B cell (primary cell): ENCODE data around the gene SORL1. TPM values are rescaled to one million over a fixed set of nuclear protein-coding genes. Genes with fewer than 3 reads are reported as not detected.

Source experiments
- ATAC-seq: fragments of 200-7000 bp; cut with Tn5 transposase; one replicate; pipeline ENCODE4 v1.10.0; 2021; ENCODE audit warnings: low read depth, mild to moderate bottlenecking, moderate number of reproducible peaks, moderate library complexity
- CTCF ChIA-PET: fragments of 350-600 bp; sonication (Branson Sonifier 250); formaldehyde crosslinking; loops from one replicate; lab custom pipeline; 2021; ENCODE audit warnings: antibody characterized with exemption, inconsistent platforms; lab: Charles Lee
- POLR2A ChIA-PET: fragments of 350-600 bp; sonication (Branson Sonifier 250); formaldehyde crosslinking; loops from one replicate; lab custom pipeline; 2021; ENCODE audit warnings: antibody characterized with exemption; lab: Charles Lee
- DNase-seq: peaks from one replicate; pipeline ENCODE4 v3.0.0; 2013
- H2AFZ ChIP-seq: 2 replicates; pipeline ENCODE4 v1.6.1; 2012; ENCODE audit warnings: mild to moderate bottlenecking, low read depth, low read length; ENCODE audit not compliant: insufficient read depth, poor library complexity, severe bottlenecking
- H3K27ac ChIP-seq, 2 donors: 1 replicate in 1 of 2; 2 replicates in 1 of 2; pipeline ENCODE4 v1.5.1; 2012 to 2013; ENCODE audit warnings: low read length in 2 of 2, mild to moderate bottlenecking in 2 of 2, moderate library complexity in 1 of 2
- H3K27me3 ChIP-seq, 4 experiments: fragments of 200-600 bp in 1 of 4; sonication (generic) in 1 of 4; replicated peaks in 1 of 4; 1 replicate in 2 of 4; 2 replicates in 2 of 4; pipeline versions ENCODE4 v1.6.1 to v1.7.0; 2013 to 2016; ENCODE audit warnings: low read length in 3 of 4, mild to moderate bottlenecking in 2 of 4, mixed read lengths in 1 of 4, moderate library complexity in 1 of 4; ENCODE audit not compliant: insufficient read depth in 4 of 4, control insufficient read depth in 3 of 4; ENCODE audit errors: control extremely low read depth in 1 of 4
- H3K36me3 ChIP-seq, 2 experiments: replicated peaks in 1 of 2; 1 replicate in 1 of 2; 2 replicates in 1 of 2; pipeline versions ENCODE4 v1.6.1 to v1.7.1; 2013; ENCODE audit warnings: low read length in 1 of 2; ENCODE audit not compliant: insufficient read depth in 2 of 2, control insufficient read depth in 1 of 2; ENCODE audit errors: control extremely low read depth in 1 of 2, extremely low read depth in 1 of 2
- H3K4me1 ChIP-seq, 2 donors: fragments of 200-600 bp in 1 of 2; sonication (generic) in 1 of 2; 1 replicate in 1 of 2; 2 replicates in 1 of 2; pipeline versions ENCODE4 v1.5.1 to v1.6.1; 2013 to 2017; ENCODE audit warnings: low read length in 2 of 2; ENCODE audit not compliant: control insufficient read depth in 2 of 2, insufficient read depth in 2 of 2
- H3K4me2 ChIP-seq: replicated peaks from 2 replicates; pipeline ENCODE3; 2012; ENCODE audit warnings: mild to moderate bottlenecking, low read depth, low read length; ENCODE audit not compliant: poor library complexity, severe bottlenecking
- H3K4me3 ChIP-seq, 5 experiments: fragments of 200-600 bp in 1 of 5; sonication (generic) in 1 of 5; 1 replicate in 3 of 5; 2 replicates in 2 of 5; pipeline versions ENCODE4 v1.5.1 to v1.7.0; 2011 to 2016; ENCODE audit warnings: low read length in 4 of 5, mild to moderate bottlenecking in 4 of 5, low read depth in 2 of 5, control low read depth in 1 of 5, moderate library complexity in 1 of 5; ENCODE audit not compliant: insufficient read depth in 1 of 5; ENCODE audit errors: control extremely low read depth in 1 of 5, extremely low read depth in 1 of 5
- H3K79me2 ChIP-seq: fragments of 200-600 bp; sonication (generic); one replicate; pipeline ENCODE4 v1.6.0; 2016; ENCODE audit warnings: low read length; ENCODE audit not compliant: control insufficient read depth, insufficient read depth
- H3K9ac ChIP-seq: fragments of 200-600 bp; sonication (generic); 2 replicates; pipeline ENCODE4 v1.6.1; 2017; ENCODE audit warnings: mild to moderate bottlenecking, low read length, moderate library complexity
- H3K9me3 ChIP-seq, 3 donors: one replicate each; pipeline versions ENCODE4 v1.6.1 to v1.7.1; 2013; ENCODE audit warnings: low read length in 2 of 3; ENCODE audit not compliant: control insufficient read depth in 2 of 3, insufficient read depth in 1 of 3; ENCODE audit errors: control extremely low read depth in 1 of 3
- H4K20me1 ChIP-seq: 2 replicates; pipeline ENCODE4 v1.6.0; 2012; ENCODE audit warnings: mild to moderate bottlenecking, low read length; ENCODE audit not compliant: insufficient read depth, control insufficient read depth, poor library complexity, severe bottlenecking
- H3K27ac Mint-ChIP-seq: one replicate; pipeline ENCODE4 v1.8.0; 2021; ENCODE audit warnings: mixed read lengths
- H3K27me3 Mint-ChIP-seq: one replicate; pipeline ENCODE4 v1.8.0; 2021; ENCODE audit warnings: mixed read lengths
- H3K4me1 Mint-ChIP-seq: one replicate; pipeline ENCODE4 v1.8.0; 2021; ENCODE audit warnings: mixed read lengths
- H3K4me3 Mint-ChIP-seq: one replicate; pipeline ENCODE4 v1.8.0; 2021; ENCODE audit warnings: mixed read lengths
- H3K9me3 Mint-ChIP-seq: one replicate; pipeline ENCODE4 v1.8.0; 2022; ENCODE audit warnings: mixed read lengths; ENCODE audit not compliant: insufficient read depth
- EZH2 ChIP-seq: IDR thresholded peaks from 2 replicates; pipeline ENCODE4 v1.6.1; 2012; ENCODE audit warnings: borderline replicate concordance, low read depth, mild to moderate bottlenecking, moderate library complexity, low read length; ENCODE audit not compliant: insufficient read depth, poor library complexity, severe bottlenecking
- WGBS: methylation state at CpG from one replicate; pipeline ENCODE4 v1.1.5; 2013; ENCODE audit warnings: missing lambda C conversion rate; ENCODE audit not compliant: insufficient coverage; 5-methylcytosine and 5-hydroxymethylcytosine counted together
- intact Hi-C: fragments of 100-400 bp; cut with micrococcal nuclease; formaldehyde crosslinking; loops from one replicate; pipeline ENCODE4 v1.10.0; 2022
- polyA plus RNA-seq: library from polyadenylated mRNA; depleted of rRNA; stranded (reverse); fragments of >200 nt; gene quantifications from 2 replicates; pipeline ENCODE4 v1.2.3, GENCODE V29; 2012
- total RNA-seq, 2 donors: library from RNA; stranded (reverse); fragments of 120-200 nt in 1 of 2; gene quantifications; 1 replicate in 1 of 2; 2 replicates in 1 of 2; pipeline versions ENCODE4 v1.2.3 to v1.2.4, GENCODE V29; 2013 to 2022
- TF ChIP-seq, protein P1 (sequence below): fragments of 200-600 bp; IDR thresholded peaks from one replicate; pipeline ENCODE4 v1.8.0; 2022; ENCODE audit warnings: antibody characterized with exemption, mild to moderate bottlenecking

The SORL1 gene
- total and polyA plus RNA-seq, 2 donors (not counting 1 experiment from before 2014, with no cell fraction given), result 13.0 to 396 TPM

DNA sequence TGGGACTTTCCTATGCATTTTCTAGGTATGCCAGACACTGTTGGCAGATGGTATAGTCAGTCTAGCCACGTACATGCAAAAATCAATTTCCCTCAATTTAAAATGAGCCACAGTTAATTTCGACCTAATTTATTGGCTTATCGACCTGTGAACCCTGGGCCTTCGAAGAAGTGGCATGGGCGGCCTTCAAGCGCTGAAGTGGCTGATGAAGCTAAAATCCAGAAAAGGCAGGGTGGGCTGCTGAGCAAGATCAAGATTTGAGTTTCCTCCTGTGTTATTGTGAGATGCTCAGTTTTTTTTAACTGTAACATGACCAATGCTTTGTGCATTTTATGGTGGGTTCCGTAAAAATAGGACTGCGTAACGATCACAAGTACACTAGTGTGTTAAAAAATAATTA, 6.4 kb downstream of the SORL1 start:
- H3K27me3 Mint-ChIP-seq, result no peaks in the 10 kb centered on the region
- intact Hi-C loops, result no loop called here
- H3K4me1 Mint-ChIP-seq, result peaks cover 80% of the 10 kb centered on the region
- CTCF ChIA-PET, result no interaction called here
- H3K4me1 ChIP-seq, result peaks cover 24 to 34% of the 10 kb centered on the region in 2 donors
- no peak overlapping the region for H3K4me3 Mint-ChIP-seq
- H3K4me2 ChIP-seq, result no peak overlapping the region
- H3K36me3 ChIP-seq, result no peaks in the 10 kb centered on the region
- H3K27me3 ChIP-seq, result no peaks in the 10 kb centered on the region
- POLR2A ChIA-PET, result no interaction called here
- no peak for DNase-seq
- no peak overlapping the region for H3K27ac ChIP-seq
- 100% methylated on average over 2 of the region's 9 CpGs for WGBS
- no peaks in the 10 kb centered on the region for H3K9me3 Mint-ChIP-seq
- no peak overlapping the region for H3K27ac Mint-ChIP-seq
- H3K9me3 ChIP-seq, result no peaks in the 10 kb centered on the region
- no peak overlapping the region for H3K9ac ChIP-seq
- no peak for TF ChIP-seq EZH2
- TF ChIP-seq, protein P1, sequence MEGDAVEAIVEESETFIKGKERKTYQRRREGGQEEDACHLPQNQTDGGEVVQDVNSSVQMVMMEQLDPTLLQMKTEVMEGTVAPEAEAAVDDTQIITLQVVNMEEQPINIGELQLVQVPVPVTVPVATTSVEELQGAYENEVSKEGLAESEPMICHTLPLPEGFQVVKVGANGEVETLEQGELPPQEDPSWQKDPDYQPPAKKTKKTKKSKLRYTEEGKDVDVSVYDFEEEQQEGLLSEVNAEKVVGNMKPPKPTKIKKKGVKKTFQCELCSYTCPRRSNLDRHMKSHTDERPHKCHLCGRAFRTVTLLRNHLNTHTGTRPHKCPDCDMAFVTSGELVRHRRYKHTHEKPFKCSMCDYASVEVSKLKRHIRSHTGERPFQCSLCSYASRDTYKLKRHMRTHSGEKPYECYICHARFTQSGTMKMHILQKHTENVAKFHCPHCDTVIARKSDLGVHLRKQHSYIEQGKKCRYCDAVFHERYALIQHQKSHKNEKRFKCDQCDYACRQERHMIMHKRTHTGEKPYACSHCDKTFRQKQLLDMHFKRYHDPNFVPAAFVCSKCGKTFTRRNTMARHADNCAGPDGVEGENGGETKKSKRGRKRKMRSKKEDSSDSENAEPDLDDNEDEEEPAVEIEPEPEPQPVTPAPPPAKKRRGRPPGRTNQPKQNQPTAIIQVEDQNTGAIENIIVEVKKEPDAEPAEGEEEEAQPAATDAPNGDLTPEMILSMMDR, result no peak
- ATAC-seq, result no peak
- H3K79me2 ChIP-seq, result peaks cover 55% of the 10 kb centered on the region
- H3K4me3 ChIP-seq, result no peak overlapping the region
- H2AFZ ChIP-seq, result no peak overlapping the region
- H4K20me1 ChIP-seq, result no peaks in the 10 kb centered on the region

DNA sequence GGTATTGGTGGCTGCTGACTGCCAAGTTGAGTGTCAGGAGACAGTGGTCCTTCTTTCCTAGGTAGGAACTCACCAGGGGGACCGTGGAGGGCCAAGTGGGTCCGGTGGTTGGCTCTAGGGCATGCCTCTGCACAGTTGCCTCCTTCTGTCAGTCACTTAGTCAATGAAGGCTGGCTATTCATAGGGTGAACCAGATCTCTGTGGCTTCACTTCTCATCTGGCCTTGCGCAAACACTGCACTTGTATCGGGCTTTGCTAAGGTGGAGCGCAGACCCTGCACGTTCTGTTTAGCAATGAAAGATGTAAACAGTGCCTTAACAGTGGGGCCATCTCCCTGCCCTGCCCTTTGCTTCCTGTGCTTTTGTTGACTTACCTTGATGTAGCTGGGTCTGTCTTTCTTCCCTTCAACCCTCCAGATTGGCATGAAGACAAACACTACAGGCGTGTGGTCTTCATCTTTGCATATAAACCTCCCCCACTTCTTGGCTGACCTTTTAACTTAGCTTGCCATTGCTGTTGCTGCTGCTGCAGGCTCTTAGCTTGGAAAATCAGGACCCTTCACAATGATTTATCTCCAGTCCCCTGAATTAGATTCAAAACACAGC, 7.4 kb downstream of the SORL1 start:
- Histone ChIP-seq H2AFZ (no peak overlapping the region), H3K4me1 (peaks cover 25 to 34% of the 10 kb centered on the region in 2 donors), H3K4me3 (no peak overlapping the region), H3K36me3 (no peaks in the 10 kb centered on the region), H3K27me3 (no peaks in the 10 kb centered on the region), H3K9me3 (no peaks in the 10 kb centered on the region), H3K79me2 (peaks cover 55% of the 10 kb centered on the region), H3K9ac (no peak overlapping the region), H4K20me1 (no peaks in the 10 kb centered on the region), H3K4me2 (no peak overlapping the region), H3K27ac (no peak overlapping the region)
- DNase-seq, result no peak
- CTCF ChIA-PET, result interaction anchor here (0.7 kb wide), 1 partner anchor 30 kb away, joined by 3 read pairs; no protein-coding TSS in a partner anchor
- POLR2A ChIA-PET, result no interaction called here
- intact Hi-C loops, result loop anchor here (5.0 kb wide), 1 partner anchor 32 kb away; no protein-coding TSS in a partner anchor
- TF ChIP-seq, protein P1, result no peak
- TF ChIP-seq EZH2, result no peak
- Mint-ChIP-seq H3K4me3 (no peak overlapping the region), H3K27me3 (no peaks in the 10 kb centered on the region), H3K4me1 (peaks cover 81% of the 10 kb centered on the region), H3K9me3 (no peaks in the 10 kb centered on the region), H3K27ac (peak overlapping the region; percentile 4)
- 94% methylated on average over 6 of the region's 7 CpGs for WGBS
- ATAC-seq, result no peak
